NAMALWA (cell line): ENCODE data around the gene IL23R.
"Not testable (repeated sequence)": the region's sequence is repeated elsewhere in the genome, so short reads cannot be mapped to it uniquely, and the experiment has no call there.

Experiments used
- DNase-seq: peaks from one replicate; pipeline ENCODE4 v3.0.0-alpha.2; 2015; ENCODE audit warnings: low spot score

Gene IL23R

DNA sequence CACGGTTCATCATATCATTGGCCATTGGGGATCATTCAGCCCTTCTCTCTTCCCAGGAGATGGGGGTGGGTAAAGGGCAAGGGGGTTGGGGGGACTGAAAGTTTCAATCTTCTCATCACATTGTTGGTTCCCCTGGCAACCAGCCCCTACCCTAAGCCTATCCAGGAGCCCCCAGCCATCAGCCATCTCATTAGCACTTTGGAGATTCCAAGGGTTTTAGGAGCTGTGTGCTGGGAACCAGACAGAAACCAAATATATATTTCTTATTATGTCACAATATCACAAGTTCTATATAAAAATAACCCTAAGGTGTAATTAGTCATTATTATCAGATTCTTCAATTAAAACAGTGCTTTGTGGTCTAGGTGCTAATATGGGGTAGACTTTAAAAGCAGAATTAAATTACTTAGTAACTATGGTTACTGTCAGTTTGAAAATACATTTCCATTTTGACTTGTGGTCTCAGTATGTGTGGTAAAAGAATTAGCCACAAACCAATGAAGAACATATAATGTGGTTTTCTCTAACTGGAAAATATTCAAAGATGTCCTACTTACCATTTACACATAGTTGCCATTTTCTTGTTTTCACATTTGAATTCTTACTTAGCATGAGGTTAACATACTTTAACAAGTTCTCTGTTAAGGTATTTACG is 28.1 kb downstream of the IL23R start:
- DNase-seq = no peak

DNA sequence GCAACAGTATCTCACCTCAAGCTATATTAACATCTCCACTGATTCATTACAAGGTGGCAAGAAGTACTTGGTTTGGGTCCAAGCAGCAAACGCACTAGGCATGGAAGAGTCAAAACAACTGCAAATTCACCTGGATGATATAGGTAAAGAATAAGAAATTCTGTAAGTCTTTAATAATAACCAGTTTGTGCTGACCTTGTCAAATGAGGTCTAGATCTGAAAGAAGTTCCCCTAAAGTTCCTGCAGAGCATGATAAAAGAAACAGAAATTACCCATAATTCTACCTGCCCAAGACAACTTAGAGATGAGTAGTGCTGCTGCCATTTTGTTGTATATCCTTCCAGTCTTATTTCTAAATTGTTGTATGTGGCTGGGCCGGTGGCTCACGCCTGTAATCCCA is 34.5 kb downstream of the IL23R start:
- DNase-seq = no peak

DNA sequence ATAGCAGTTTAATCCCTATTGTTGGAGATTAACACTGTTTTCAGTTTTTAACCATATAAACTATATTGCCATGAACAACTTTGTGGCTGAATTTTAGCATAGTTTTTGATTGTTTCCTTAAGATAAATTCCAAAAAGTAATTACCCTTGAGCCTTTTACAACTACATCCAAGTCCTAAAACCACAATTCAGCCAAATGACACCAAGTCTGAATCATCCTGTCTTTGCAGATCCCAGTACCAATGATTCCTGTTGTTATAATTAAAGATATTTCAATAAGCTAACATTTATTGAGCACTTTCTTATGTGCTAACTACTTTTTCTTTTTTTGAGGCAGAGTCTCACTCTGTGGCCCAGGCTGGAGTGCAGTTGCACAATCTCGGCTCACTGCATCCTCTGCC is 35.6 kb downstream of the IL23R start:
- no peak for DNase-seq

- no peak for DNase-seq
Observed at GRCh38 chr1:67204298-67204980, 38.2 kb downstream of the IL23R start.

GRCh38 chr1:67207398-67207797 is 41.1 kb downstream of the IL23R start:
- DNase-seq = not testable (repeated sequence)

- DNase-seq = no peak
Observed at GRCh38 chr1:67208217-67208616, 42.0 kb downstream of the IL23R start.

DNA sequence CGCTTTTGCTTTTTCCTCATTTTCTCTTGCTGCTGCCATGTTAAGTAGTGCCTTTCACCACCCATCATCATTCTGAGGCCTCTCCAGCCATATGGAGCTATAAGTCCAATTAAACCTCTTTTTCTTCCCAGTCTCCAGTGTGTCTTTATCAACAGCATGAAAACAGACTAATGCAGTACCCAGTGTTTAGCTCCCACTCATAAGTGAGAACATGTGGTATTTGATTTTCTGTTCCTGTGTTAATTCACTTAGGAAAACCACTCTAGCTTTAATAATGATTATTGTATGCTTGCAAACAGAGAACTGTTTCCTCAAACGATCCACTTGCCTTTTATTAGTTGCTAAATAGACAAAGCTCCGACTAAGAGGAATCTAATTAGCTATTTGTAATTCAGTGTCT is 43.3 kb downstream of the IL23R start:
- no peak for DNase-seq

DNA sequence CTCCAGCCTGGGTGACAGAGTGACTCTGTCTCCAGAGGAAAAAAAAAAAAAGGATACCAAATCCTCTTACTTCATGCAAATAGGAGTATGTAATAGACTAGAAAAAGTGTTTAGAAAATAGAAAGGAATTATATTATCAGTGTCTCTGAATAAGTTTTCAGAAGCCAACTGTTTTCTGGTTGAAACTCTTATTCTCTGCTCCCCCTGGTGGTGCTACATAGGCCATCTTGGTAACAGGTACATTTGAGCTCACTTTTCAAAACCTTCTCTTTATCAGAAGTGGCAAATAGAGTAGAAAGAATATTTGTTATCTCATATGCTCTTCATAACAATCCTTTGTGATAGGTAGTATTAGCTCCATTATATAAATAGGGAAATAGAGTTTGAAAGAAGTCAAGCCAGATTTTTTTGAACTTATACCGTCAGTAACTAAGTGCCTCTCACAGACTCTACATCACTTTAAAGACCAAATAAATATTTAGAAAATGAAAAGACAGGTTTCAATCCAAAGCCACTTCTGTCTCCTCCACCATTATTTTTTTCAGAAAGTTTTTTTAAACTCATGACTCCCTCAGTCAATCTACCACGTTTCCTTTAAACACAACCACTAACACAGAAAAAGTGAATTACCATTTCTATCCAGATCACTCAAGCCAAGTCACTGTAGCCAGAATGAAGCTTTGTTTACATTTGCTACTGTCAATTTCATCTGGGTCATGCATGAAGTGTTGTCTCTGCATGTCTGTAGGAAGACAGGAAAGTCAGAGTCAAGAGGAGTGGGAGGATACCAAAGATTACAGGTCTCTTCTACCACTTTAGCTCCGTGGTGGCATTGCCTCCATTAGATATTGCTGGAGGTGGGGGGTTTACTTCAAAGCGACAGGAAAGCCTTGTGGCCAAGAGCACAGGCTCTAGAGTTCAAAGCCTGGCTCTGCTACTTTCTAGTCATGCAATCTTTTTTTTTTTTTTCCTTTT is 45.6 kb downstream of the IL23R start:
- peak; percentile 62 for DNase-seq

DNA sequence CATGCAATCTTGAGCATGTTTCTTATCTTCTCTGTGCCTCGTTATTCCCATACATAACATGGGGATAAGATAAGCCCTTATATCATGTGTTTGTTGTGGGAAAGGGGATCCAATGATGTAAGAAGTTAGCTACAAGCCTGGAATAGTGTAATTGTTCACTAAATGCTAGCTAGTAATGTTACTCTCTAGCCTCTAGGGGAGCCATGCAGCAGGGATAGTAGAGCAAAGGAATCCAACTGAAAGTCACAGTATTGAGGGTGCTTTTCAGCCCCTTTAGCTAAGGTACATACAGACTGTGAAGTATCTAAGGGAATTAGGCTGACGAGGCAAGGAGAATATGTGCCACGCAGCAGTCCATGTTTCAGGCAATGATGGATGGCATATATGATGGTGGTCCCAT is 46.9 kb downstream of the IL23R start:
- peak; percentile 63 for DNase-seq

DNA sequence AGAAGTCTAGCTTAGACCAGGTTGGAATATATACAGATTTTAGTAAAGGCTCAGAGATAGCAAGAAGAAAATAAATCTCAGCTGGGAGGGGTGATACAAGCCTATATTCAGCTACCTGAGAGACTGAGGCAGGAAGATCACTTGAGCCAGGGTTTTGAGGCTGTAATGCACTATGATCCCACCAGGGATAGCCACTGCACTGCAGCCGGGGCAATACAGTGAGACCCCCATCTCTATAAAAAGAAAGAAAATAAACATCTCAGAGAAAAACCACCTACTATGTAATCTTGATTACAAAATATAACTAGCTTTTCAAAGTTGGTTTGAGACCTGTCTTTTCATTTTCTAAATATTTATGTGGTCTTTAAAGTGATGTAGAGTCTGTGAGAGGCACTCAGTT is 47.7 kb downstream of the IL23R start:
- DNase-seq = no peak

DNA sequence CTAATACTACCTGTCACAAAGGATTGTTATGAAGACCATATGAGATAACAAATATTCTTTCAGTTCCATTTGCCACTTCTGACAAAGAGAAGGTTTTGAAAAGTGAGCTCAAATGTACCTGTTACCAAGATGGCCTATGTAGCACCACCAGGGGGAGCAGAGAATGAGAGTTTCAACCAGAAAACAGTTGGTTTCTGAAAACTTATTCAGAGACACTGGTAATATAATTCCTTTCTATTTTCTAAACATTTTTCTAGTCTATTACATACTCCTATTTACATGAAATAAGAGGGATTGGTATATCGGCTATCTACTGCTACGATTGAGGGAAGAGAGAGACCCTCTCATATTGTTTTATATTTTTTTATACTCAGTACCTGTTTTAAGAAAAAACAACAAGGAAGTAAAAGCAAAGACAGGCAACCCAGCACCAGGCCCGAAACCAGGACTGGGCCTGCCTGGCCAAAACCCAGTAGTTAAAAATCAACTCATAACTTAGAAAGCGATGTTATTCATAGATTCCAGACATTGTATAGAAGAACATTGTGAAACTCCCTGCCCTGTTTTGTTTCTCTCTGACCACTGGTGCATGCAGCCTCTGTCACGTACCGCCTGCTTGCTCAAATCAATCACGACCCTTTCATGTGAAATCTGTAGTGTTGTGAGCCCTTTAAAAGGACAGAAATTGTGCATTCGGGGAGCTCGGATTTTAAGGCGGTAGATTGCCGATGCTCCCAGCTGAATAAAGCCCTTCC is 48.3 kb downstream of the IL23R start:
- peak; percentile 74 for DNase-seq

GRCh38 chr1:67216401-67216800 is 50.1 kb downstream of the IL23R start:
- no peak for DNase-seq

GRCh38 chr1:67217417-67217816 is 51.2 kb downstream of the IL23R start:
- no peak for DNase-seq

DNA sequence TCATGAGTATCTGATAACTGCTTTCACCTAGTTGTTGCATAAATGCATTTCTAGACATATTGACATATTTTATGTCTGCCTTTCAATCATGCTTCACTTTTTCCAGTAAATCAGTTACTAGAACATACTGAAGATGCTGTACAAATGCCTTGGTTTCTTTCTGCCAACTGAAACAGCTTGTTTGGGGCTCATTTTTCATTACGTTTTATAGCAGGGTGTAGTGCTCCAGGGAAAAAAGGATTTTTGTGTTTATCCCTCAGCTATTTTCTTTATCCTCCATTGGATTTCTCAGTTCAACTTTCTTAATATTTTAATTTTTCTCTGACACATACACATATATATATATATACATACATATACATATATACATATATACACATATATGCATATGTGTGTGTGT is 51.7 kb downstream of the IL23R start:
- no peak for DNase-seq

DNA sequence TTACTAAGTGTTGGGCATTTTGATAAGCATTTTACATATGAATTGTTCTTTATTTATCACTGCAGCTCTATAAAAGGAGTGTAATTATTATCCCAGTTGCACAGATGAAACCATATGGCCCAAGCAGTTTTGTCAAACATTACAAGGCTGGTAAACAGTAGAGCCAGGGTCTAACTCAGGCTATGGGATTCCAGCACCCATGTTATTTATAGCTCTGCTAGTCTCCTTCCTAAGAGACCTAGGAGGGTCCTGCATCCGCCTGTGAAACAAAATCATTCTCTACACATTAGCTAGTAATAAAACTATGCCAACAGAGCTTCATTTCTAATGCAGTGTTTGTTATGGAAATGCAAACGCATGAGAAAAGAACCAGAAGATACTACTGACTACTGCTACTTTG is 58.6 kb downstream of the IL23R start:
- DNase-seq = no peak

GRCh38 chr1:67226688-67227087 is 60.4 kb downstream of the IL23R start:
- DNase-seq = no peak

GRCh38 chr1:67227196-67227595 is 60.9 kb downstream of the IL23R start:
- no peak for DNase-seq

DNA sequence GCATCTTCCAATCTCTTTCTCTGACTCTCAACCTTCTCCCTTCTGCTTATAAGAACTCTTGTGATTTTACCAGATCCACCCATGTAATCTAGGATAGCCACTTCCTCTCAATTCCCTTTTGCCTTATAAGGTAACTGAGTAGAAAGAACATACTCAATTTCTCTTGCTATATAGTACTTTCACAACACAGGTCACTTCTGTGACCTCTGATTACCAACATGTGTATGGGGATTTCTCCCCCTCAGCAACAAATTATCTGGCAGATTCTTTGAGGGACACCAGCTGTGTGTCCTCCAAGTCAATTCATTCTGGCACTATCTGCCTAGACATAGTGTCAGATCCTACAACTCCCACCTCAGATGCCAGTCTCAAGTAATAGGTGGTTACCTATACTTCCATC is 62.5 kb downstream of the IL23R start:
- no peak for DNase-seq

DNA sequence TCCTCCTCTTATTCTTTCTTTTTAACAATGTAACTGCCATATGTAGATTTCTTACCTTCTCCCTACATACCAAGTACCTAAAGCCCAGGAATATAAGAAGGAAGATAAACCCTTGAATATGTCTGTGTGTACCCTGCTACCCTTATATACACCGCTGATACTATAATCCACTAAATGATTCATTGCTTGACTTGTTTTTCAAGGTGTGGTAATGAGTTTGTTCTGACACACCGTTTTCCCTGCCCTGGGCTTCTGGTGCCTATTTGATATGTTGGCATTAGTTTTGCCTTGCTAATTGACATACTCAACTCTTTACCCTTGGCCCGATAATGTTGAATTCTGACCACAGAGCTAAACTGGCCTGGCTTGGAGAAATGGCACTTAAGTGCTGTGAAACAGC is 64.3 kb downstream of the IL23R start:
- no peak for DNase-seq

DNA sequence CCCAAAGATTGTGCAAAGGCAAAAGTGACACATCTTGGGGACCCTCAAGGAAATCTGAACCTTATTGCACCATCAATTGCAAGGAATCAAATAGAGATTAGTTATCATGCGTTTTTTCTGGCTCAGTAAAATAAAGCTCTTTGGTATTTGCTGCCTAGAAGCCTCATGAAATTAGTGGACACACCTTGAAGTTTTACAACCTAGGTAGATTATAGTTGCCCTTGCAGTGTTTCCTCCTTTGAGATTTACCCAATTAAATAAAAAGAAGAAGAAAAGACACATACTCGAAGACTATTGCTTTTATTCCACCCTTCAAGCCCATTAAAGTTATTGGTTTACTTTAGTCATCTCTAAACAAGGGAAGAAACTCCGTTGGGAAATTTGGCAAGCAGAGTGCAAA is 70.0 kb downstream of the IL23R start:
- DNase-seq = no peak

- DNase-seq = no peak
Observed at GRCh38 chr1:67239738-67240137, 73.5 kb downstream of the IL23R start.

- DNase-seq = no peak
Observed at GRCh38 chr1:67241200-67241746, 75.0 kb downstream of the IL23R start.
